ENCODE results near the gene LMO7.

The LMO7 gene

DNA sequence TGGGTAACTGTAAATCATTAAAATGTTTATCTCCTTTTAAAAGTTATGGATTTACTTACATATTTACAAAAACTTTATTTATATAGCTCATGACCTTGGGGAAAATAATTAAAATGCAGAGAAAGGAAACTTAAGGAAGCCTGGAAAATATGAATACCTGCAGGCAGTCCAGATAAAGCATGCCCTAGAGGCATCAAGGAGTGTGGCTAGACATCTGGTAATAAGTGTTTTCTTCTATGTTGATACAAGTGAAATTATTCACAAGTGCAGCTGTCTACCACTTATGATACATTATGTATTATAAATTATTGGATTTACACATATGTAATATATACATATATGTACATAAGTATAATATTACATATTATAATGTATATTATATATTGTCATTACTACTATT lies 207.9 kb downstream of the LMO7 start:
- DNase-seq (ENCODE audit: low spot score): no peak

DNA sequence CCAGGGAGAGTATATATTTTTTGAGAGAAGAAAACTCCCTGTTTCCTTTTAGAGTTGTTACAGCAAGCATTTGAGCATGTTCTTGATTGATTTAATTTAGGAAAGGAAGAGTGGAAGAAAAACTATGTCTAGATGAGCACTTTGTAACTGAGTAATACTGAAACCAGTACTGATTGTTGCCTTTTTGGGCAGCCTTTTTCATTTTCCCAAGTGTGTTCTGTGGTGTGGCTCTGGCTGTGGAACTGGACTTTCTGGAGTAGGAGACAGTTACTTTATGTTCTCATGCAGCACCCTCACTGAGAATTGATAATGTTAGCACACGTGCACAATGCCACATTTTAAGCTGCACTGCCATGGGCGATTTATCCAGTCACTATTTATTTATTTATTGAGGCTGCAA lies 211.5 kb downstream of the LMO7 start:
- no peak for DNase-seq (ENCODE audit: low spot score)

- DNase-seq (ENCODE audit: low spot score): no peak
Observed at GRCh38 chr13:75850916-75851315, 214.8 kb downstream of the LMO7 start.

DNA sequence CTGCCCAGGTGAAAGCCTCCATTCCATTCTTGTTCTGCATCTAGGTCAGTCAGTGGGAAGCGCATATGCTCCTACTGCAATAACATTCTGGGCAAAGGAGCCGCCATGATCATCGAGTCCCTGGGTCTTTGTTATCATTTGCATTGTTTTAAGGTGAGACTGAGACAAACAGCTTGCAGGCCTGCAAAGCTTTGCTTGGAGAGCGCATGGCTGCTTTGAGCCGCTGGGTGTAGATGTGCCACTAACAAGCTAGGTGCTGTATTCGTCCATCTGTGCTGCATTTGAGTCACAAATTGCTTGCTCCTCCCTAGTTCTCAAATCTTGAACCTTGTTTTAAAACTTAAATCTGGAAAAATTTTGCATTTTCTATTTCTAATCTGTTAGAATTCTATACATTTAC lies 219.1 kb downstream of the LMO7 start:
- DNase-seq (ENCODE audit: low spot score): no peak

DNA sequence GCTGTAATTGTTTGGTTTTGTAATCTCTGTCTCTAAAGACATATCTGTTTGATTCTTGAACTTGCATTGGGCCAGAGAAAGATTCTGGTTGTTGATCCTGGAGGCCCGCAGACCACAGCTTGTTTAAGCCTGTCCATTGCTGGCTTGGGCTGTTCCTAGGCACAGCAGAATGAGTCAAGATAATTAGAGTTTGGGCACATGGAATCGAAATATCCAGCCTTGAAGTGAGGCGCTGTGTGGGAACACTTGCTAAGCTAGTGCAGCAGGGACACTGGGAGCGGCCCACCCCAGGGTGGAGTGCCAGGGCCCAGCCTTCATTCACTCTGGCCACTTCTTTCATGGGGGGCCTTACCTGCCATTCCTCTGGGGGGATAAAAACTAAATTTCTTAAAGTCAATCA lies 219.7 kb downstream of the LMO7 start:
- DNase-seq (ENCODE audit: low spot score): no peak

DNA sequence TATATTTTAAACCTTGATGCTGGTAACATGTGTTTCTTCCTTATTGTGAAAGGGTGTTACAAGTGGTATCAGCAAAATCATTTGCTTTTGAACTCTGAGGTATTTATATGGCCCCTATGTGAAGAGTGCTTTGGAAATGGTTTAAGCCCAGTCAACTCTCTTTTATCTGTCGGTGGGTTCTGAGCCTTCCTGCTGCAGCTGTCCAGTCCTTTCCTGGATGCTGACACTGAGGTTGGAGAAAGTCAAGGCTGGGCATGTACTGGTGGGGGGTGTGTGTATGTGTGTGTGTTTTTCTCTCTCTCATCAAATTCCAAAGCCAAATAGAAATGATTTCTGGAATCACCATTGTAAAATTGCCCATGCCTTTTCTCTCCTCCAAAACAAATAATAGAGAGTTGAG lies 221.2 kb downstream of the LMO7 start:
- DNase-seq (ENCODE audit: low spot score): no peak

DNA sequence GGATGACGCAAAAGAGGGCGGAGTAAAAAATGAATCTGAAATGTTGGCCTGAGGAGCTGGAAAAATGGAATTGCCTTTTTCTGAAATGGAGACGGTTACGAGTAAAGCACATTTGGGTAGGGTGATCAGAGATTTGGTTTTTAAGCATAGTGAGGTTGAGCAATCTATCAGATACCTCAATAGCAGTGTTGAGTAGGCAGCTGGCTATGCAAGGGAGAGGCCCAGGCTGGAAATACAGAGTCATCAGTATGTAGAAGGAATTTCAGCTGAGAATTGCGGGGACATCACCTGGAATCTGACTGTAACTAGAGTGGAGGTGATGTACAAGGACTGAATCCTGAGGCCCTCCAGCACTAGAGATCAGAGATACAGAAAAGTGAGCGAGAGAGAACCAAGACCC lies 224.8 kb downstream of the LMO7 start:
- DNase-seq (ENCODE audit: low spot score): no peak

GRCh38 chr13:75861786-75862185 lies 225.7 kb downstream of the LMO7 start:
- DNase-seq (ENCODE audit: low spot score): no peak

GRCh38 chr13:75864718-75865117 lies 228.6 kb downstream of the LMO7 start:
- no peak for DNase-seq (ENCODE audit: low spot score)

GRCh38 chr13:75867379-75868117 lies 231.4 kb downstream of the LMO7 start:
- no peak for DNase-seq (ENCODE audit: low spot score)

DNA sequence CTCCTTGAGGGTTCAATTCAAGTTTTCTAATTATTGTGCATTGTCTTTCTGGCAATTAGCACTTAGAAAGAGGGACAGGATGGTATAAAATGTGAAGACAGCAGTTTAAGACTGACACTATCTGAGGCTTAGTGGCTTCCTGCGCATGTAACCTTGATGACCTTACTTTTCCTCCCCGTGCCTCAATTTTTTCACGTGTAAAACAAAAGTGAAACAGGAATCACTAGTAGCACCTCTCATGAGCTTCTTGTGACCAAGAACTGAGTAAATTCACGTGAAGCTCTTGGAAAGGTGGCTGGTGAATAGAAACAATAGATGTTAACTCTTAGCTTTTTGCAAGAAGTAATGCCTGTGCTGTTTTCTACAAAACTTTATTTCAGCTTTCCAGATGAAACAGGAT lies 233.9 kb downstream of the LMO7 start:
- DNase-seq (ENCODE audit: low spot score): no peak

DNA sequence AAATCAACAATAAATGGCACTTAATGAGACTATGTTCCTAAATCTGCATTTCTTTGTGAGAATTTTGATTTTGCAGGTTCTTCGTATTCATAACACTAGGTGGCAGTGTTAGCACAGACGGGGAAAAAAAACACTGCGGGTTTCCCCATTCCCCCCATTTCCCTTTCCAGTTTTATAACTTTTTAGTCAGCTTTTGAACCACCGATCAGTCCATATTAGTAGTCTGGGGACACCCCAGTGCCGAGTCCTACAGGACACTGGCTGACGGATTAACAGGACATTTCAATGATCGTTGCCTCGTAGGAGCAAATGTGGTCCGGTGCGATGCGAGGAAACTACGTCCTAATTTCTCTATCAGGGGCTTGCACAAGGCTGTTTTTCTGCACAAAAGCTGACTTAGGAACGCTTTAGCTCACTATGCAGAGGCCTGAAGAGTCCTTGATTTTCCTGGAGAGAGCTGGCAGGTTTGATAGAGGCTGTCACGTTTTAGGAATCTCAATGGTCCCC lies 234.3 kb downstream of the LMO7 start:
- DNase-seq (ENCODE audit: low spot score): peak; percentile 16

GRCh38 chr13:75871059-75871458 lies 234.9 kb downstream of the LMO7 start:
- DNase-seq (ENCODE audit: low spot score): no peak

DNA sequence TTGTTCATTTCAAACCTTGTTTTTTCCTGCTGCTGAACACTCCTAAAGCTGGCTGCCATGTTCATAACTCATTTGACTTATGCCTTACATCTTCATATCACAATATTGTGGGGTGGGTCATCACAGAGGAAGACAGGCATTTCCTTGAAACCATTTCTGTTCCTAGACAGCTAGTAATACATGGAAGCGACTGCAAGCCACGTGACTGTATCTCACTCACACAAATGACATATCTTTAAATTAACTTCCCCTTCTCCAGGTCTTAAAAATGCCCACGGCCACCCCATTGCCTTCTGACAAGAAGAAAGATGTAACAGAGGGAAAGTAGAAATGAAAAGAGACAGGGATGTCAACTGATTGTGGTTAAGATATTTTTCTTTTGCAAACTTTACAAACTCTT lies 236.8 kb downstream of the LMO7 start:
- no peak for DNase-seq (ENCODE audit: low spot score)

DNA sequence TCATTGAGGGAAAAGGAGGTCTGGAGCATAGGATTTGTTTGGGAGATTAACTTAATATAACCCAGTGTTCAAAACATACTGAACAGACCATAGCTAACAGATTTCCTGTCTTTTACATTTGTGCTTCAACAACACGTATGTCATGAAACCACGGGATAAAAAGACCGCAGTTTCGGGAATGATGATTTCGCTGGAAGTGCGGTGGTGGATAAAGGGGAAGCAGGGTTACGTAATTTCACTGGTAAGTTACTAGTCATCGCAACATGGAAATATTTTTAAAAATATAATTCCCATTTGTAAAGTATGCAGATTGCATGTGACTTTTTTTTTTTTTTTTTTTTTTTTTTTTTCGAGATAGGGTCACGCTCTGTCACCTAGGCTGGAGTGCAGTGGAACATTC lies 237.4 kb downstream of the LMO7 start:
- DNase-seq (ENCODE audit: low spot score): no peak

GRCh38 chr13:75875450-75875849 lies 239.3 kb downstream of the LMO7 start:
- DNase-seq (ENCODE audit: low spot score): no peak

DNA sequence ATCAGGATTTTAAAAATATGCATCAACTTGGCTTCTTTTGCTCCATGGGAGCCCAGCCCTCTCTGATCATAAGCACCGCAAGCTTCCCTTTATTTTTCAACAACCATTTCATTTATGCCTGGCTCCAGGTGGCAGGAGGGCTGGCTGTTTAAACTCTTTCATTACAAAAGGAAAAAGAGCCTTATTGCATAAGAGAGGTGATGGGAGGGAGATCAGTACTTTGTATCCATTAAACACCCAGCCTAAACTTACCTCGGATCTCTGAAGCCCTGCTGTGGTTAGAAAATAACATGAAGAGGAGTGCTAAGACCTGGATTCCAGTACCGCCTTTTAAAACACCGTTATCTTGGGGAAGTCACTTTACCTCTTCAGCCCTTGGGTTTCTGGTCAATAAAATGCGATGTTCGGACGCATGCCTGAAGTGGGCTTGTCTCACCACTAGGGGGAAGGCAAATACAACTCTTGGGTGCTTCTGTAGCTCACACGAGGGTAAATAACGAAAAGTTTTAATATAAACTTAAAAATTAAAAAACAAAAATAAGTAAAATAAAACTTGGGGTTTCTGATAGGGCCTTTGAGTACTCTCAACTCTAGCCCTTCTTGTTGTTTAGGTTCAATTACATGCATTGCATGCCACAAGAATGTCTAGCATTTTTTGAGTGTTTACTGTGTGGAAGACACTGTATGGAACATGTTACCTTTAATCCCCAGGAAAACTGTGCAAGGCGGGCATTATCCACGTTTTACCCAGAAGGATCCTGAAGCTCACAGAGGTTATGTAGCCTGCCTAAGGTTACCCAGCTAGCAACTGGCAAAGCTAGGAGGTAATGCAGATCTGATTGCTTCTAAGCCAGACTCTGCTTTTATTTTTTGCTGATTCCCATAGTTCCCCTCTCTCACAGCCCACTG lies 240.3 kb downstream of the LMO7 start:
- DNase-seq (ENCODE audit: low spot score): peak; percentile 64

- no peak for DNase-seq (ENCODE audit: low spot score)
Observed at GRCh38 chr13:75877071-75877470, 240.9 kb downstream of the LMO7 start.

DNA sequence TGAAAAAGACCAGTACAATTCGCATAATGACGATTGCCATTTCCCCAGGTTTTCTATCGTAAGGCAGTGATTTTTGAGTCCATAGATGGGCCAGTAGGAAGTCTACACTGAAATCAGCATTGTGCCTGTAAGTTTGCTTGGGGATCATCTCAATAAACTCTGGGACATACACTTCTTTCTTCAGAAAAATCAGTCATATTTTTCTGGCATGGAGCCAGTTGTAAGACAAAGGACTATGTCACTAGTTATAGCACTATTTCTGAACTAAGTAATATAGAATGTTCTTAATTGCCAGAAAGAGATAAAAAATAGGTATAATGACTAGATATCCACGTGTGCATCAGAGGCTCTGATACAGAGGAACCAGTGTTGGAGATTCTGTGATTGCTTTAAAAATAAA lies 243.5 kb downstream of the LMO7 start:
- no peak for DNase-seq (ENCODE audit: low spot score)

GRCh38 chr13:75881109-75881775 lies 245.1 kb downstream of the LMO7 start:
- no peak for DNase-seq (ENCODE audit: low spot score)

GRCh38 chr13:75882261-75882660 lies 246.1 kb downstream of the LMO7 start:
- no peak for DNase-seq (ENCODE audit: low spot score)

DNA sequence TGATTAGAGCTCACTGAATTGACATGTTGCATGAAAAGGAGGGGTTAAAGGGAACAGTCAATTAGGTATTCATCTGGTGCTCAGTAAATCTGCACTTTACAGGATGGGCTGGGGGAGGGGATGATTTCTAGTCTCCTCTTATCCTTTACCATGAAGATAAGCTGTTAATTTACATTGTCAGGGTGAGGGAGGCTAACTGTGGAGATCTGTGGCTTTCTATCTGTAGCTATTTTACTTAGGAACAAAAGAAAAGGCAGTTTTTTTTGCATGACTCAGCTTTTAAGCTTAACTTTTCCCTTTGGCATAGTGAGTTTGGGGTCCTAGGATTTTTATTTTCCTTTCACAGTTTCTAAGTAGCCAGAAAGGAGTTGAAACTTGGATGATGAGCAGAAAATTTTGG lies 253.3 kb downstream of the LMO7 start:
- no peak for DNase-seq (ENCODE audit: low spot score)

GRCh38 chr13:75895168-75895567 lies 259.0 kb downstream of the LMO7 start:
- no peak for DNase-seq (ENCODE audit: low spot score)
